Medulla oblongata (tissue), 1 donor: ENCODE results near the gene RAET1E.
A peak's percentile ranks its signal among the peaks of the same experiment; 100 is the strongest.
"Not testable (repeated sequence)": the region's sequence is repeated elsewhere in the genome, so short reads cannot be mapped to it uniquely, and the experiment has no call there.

Source experiments
- DNase-seq: peaks from one replicate; pipeline ENCODE4 v3.0.0-alpha.2; 2015; ENCODE audit errors: extremely low spot score

Gene RAET1E

GRCh38 chr6:149910721-149911151, 12.8 kb upstream of the RAET1E start:
- DNase-seq = no peak

GRCh38 chr6:149909701-149910470, 12.0 kb upstream of the RAET1E start:
- no peak for DNase-seq

- not testable (repeated sequence) for DNase-seq
These were observed 10.6 kb upstream of the RAET1E start for GRCh38 chr6:149908480-149908879.

- no peak for DNase-seq
These were observed 9.4 kb upstream of the RAET1E start for GRCh38 chr6:149907317-149907716.

GRCh38 chr6:149906405-149906804, 8.5 kb upstream of the RAET1E start:
- DNase-seq = no peak

- no peak for DNase-seq
These were observed 8.0 kb upstream of the RAET1E start for GRCh38 chr6:149905911-149906371.

GRCh38 chr6:149905371-149905910, 7.5 kb upstream of the RAET1E start:
- DNase-seq = no peak

- no peak for DNase-seq
These were observed 6.9 kb upstream of the RAET1E start for GRCh38 chr6:149904661-149905370.

- DNase-seq = no peak
These were observed 6.2 kb upstream of the RAET1E start for GRCh38 chr6:149903938-149904611.

- DNase-seq = no peak
These were observed 3.7 kb upstream of the RAET1E start for GRCh38 chr6:149901444-149902140.

- DNase-seq = no peak
These were observed 2.9 kb upstream of the RAET1E start for GRCh38 chr6:149900620-149901443.

- no peak for DNase-seq
These were observed 2.2 kb upstream of the RAET1E start for GRCh38 chr6:149899926-149900619.

- DNase-seq = no peak
These were observed 1.6 kb upstream of the RAET1E start for GRCh38 chr6:149899486-149899885.

- no peak for DNase-seq
These were observed 1.1 kb upstream of the RAET1E start for GRCh38 chr6:149898966-149899365.

- peak; percentile 74 for DNase-seq
These were observed 757 bp downstream of the RAET1E start for GRCh38 chr6:149897015-149897697.

- DNase-seq = no peak
These were observed 1.4 kb downstream of the RAET1E start for GRCh38 chr6:149896491-149896890.

- DNase-seq = no peak
These were observed 2.1 kb downstream of the RAET1E start for GRCh38 chr6:149895833-149896271.

GRCh38 chr6:149895048-149895590, 2.8 kb downstream of the RAET1E start:
- peak; percentile 2 for DNase-seq

- not testable (repeated sequence) for DNase-seq
These were observed 6.0 kb downstream of the RAET1E start for GRCh38 chr6:149891864-149892263.
